ENCODE measurements around the gene PEAK1.

The PEAK1 gene

DNA sequence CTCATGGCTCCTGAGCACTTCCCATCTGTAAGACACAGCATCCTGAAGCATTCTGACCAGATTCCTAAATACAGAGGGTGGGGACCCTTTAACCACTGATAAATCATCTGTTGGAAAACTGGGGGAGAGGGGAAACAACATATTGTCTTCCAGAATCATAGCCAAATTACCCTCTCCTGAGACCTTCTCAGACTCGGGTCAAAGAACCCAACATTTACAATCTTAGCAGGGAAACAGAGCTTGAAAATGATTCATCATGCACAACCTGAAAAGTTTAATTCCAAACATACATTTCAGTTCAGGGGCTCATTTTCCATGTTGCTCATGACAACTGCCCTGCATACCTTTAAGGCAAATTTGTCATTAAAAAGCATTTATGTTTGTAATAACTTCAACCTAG, 300.5 kb downstream of the PEAK1 start:
- no peak for DNase-seq

GRCh38 chr15:77118882-77119321, 301.0 kb downstream of the PEAK1 start:
- peak in 1 of 2 experiments; percentile 41 for DNase-seq

DNA sequence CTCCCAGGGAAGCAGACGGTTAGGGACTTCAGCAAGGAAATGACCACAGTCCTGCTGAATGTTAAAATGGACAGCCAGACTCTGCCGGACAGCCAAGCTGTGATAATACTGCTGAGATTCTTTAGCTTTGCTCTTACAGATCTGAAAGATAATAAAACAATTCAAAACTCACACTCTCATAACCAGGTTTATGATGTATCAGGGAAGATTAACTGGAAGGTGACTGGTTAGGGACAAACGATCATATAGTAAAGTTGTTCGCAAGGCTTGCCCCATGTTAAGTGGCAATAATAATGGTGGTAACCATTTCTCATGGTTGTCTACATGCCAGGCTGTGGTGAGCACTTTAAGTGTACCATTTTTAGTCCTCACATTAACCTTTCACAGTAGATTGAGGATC, 304.7 kb downstream of the PEAK1 start:
- DNase-seq = no peak

GRCh38 chr15:77112838-77113504, 306.9 kb downstream of the PEAK1 start:
- no peak for DNase-seq

GRCh38 chr15:77111789-77112188, 308.1 kb downstream of the PEAK1 start:
- no peak for DNase-seq

- no peak for DNase-seq
These were observed 312.2 kb downstream of the PEAK1 start for GRCh38 chr15:77107531-77108355.

- no peak for DNase-seq
These were observed 312.8 kb downstream of the PEAK1 start for GRCh38 chr15:77107068-77107467.

DNA sequence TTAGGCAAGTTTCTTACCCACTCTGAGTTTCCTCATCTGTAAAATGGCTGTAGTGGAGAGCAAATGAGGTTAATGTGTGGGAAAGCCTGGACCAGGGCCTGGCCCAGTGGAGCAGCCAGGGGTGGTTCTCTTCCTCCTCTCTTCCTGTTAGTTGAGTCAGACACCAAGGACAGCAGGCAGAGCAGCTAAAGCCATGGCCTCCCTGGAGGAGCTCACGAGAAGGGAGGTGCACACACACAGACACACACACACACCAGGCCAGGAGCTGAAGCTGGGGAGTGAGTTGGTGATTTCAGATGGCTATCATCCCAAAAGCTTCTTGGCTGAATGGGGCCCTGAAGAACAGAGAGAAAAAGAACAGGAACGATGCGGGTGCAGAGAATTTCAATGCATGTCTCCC, 315.7 kb downstream of the PEAK1 start:
- DNase-seq = no peak

GRCh38 chr15:77099741-77100463, 320.0 kb downstream of the PEAK1 start:
- DNase-seq = no peak

GRCh38 chr15:77098572-77098971, 321.3 kb downstream of the PEAK1 start:
- no peak for DNase-seq

- DNase-seq = no peak
These were observed 322.0 kb downstream of the PEAK1 start for GRCh38 chr15:77097921-77098320.

DNA sequence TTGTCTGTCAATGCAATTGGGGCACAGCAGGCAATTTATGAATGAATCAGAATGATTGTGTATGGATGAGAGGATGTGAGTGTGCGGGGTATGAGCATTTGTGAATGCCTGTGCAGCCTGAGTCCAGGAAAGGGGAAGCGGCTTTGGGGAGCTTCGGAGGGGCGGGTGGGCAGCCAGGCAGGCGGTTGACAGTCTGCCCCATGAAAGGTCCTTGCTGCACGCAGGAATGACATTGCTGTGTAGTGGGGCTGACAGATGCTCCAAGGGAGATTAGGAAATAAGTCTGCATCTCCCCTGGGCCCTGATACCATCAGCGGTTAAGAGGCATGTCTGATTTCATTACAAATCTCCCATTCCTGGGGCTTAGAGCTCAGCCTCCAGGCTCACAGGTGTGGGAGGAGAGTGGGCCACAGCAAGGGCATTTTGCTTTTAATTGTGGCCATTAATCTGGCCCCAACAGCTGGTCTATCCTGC, 322.6 kb downstream of the PEAK1 start:
- DNase-seq = no peak

- no peak for DNase-seq
These were observed 323.4 kb downstream of the PEAK1 start for GRCh38 chr15:77096541-77096940.

- DNase-seq = no peak
These were observed 323.8 kb downstream of the PEAK1 start for GRCh38 chr15:77096138-77096537.

DNA sequence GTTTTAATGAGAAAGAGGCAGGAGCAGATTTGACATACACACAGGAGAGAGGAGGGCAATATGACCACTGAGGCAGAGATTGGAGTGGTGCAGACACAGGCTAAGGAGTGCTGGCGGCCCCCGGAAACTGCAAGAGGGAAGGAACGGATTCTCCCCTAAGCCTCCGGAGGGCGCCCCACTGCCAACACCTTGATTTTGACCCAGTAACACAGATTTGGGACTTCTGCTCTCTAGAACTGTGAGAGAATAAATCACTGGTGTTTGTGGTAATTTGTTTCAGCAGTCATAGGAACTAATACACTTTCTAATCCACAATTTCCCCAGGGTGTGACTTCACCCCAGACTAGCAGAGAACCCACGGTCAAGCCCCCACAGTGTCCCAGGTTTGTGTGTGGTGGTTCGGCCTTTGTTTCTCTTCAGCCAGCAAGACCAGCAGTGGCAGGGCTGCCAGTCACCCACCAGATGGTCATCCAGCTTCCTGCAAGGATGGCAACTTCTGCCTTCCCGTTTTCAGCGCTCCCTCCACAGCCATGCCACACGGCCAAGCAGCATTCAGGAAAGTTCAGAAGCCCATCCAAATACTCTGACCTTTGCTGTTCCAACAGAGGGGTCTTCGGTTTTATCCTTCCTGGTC, 325.4 kb downstream of the PEAK1 start:
- DNase-seq = no peak

GRCh38 chr15:77093436-77093835, 326.5 kb downstream of the PEAK1 start:
- DNase-seq = no peak

- no peak for DNase-seq
These were observed 328.8 kb downstream of the PEAK1 start for GRCh38 chr15:77091097-77091496.

DNA sequence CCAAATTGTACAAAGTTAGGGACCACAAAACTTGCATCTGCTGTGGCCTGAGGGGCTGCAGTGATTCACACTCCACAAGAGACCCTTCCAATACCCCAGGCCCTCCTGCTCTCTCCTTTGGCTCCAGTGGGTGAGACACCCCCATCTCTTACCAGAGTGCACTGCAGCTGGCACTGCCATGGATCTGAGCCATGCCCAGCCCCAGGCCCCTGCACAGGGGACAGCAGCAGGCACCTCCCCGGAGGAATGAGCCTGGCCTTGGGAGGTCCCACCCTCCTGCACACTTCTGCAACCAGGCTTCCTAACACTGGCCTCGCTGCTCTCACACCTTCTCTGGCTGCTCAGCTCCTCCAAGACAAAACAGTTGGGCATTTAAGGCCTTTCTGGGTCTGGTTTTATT, 332.7 kb downstream of the PEAK1 start:
- no peak for DNase-seq

DNA sequence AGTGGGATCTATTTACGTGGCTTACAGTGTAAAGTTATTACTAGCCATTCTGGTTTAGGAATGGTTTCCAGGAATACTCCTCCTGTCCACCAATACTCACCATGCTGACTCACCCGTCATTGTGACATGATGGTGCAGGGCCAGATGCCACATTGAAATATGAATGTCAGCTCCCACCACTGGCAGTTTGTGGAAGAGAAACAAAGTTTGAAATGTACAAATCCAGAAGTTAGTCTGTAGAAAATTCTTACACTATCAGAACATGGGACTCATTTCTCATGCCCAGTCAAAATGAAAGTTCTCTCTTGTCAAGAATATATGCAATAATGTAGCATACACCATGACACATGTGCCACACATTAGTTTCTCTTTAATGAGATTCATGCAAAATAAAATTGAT, 334.6 kb downstream of the PEAK1 start:
- DNase-seq = no peak

DNA sequence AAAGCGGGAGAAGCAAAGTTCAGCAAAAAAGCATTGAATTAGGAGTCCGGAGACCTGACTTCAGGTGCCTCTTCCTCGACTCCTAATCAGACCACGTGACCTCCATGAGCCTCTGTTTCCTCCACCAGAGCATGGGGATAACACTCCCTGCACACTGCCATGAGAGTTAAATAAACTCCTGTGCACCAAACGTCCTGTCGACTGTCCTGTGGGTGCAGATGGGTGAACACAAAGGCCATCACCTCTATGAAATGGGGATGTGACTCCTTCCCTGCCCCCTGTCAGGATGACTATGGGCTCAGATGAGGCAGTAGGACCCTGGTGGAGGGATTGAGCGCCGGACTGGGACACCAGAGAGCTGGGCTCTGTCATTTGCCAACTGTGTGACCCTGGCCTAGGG, 335.5 kb downstream of the PEAK1 start:
- DNase-seq = no peak

- DNase-seq = peak; percentile 8 to 49
These were observed 336.3 kb downstream of the PEAK1 start for GRCh38 chr15:77083381-77084160.

DNA sequence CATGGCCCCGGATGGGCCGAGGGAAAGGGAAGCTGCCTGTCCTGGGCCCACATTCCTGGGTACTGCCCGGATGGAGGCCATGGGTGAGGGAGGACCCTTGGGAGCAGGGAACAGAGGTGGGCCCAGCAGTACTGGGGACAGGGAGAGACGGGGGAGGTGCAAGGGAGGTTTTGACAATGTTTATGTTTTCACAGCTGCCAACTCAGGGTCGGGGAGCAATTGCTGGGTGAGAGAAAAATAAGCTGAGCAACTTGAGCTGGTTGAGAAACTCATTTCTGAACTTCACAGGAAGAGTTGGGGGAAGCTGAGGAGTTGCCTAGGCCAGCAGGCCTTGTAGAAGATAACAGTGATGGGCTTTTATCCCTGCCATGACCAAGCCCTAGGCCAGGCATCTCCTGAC, 337.9 kb downstream of the PEAK1 start:
- no peak for DNase-seq
